SU-DHL-6 (cell line): Measurements from ENCODE around the gene PRL.

Experiments used
- H2AFZ ChIP-seq: fragments of 200-600 bp; sonication (generic); 2 replicates; pipeline ENCODE4 v1.6.1; 2014; ENCODE audit warnings: low read depth, mild to moderate bottlenecking, moderate library complexity, mixed read lengths, antibody characterized with exemption, low read length; ENCODE audit not compliant: severe bottlenecking
- H3F3A ChIP-seq: fragments of 200-600 bp; shearing (Covaris generic); 2 replicates; pipeline ENCODE4 v1.6.0; 2016; ENCODE audit warnings: antibody characterized with exemption, mild to moderate bottlenecking; ENCODE audit not compliant: insufficient read depth
- H3K27ac ChIP-seq: fragments of 200-600 bp; sonication (generic); 2 replicates; pipeline ENCODE4 v1.5.1; 2016; ENCODE audit warnings: low read depth, mild to moderate bottlenecking, low read length, moderate library complexity, mixed read lengths
- H3K27me3 ChIP-seq: fragments of 200-600 bp; sonication (generic), shearing (Covaris generic); 2 replicates; pipeline ENCODE4 v1.6.0; 2014; ENCODE audit warnings: mild to moderate bottlenecking, low read length
- H3K36me3 ChIP-seq: fragments of 200-600 bp; sonication (generic); 2 replicates; pipeline ENCODE4 v1.6.1; 2014; ENCODE audit warnings: mild to moderate bottlenecking, low read length, mixed read lengths
- H3K4me2 ChIP-seq: fragments of 300-600, 200-600 bp; shearing (Covaris generic), sonication (generic); 2 replicates; pipeline ENCODE4 v1.6.0; 2014; ENCODE audit warnings: low read length, low read depth, mild to moderate bottlenecking; ENCODE audit not compliant: poor library complexity, severe bottlenecking
- H3K4me3 ChIP-seq: fragments of 200-600 bp; sonication (generic); 2 replicates; pipeline ENCODE4 v1.5.1; 2014; ENCODE audit warnings: antibody characterized with exemption, low read length, mild to moderate bottlenecking, mixed read lengths; ENCODE audit not compliant: insufficient read depth, poor library complexity, severe bottlenecking
- H3K79me2 ChIP-seq: fragments of 200-600 bp; sonication (generic); 2 replicates; pipeline ENCODE4 v1.6.1; 2014; ENCODE audit warnings: mild to moderate bottlenecking, low read length, moderate library complexity; ENCODE audit not compliant: insufficient read depth
- H3K9ac ChIP-seq: fragments of 200-600 bp; sonication (generic); 2 replicates; pipeline ENCODE4 v1.7.0; 2014; ENCODE audit warnings: mild to moderate bottlenecking, low read length
- H3K9me2 ChIP-seq: fragments of 200-600 bp; sonication (generic); replicated peaks from 2 replicates; pipeline ENCODE4 v1.6.1; 2014; ENCODE audit warnings: low read length; ENCODE audit not compliant: insufficient read depth
- H3K9me3 ChIP-seq: fragments of 200-600 bp; sonication (generic); 2 replicates; pipeline ENCODE4 v1.6.1; 2014; ENCODE audit warnings: low read length, mixed read lengths; ENCODE audit not compliant: insufficient read depth
- H4K20me1 ChIP-seq: fragments of 200-600 bp; sonication (generic); 2 replicates; pipeline ENCODE4 v1.6.1; 2014; ENCODE audit warnings: low read depth, mild to moderate bottlenecking, antibody characterized with exemption, low read length, moderate library complexity, mixed read lengths
- CTCF ChIP-seq: fragments of 200-600 bp; sonication (generic); IDR thresholded peaks from one replicate; pipeline ENCODE4 v1.5.1; 2017; ENCODE audit warnings: antibody characterized with exemption, mild to moderate bottlenecking, low read length, moderate library complexity; ENCODE audit not compliant: insufficient read depth, poor library complexity, severe bottlenecking
- EZH2phosphoT487 ChIP-seq: fragments of 200-600 bp; sonication (generic), shearing (Covaris generic); conservative IDR thresholded peaks from 2 replicates; pipeline ENCODE4 v1.6.1; 2018; ENCODE audit warnings: mild to moderate bottlenecking, antibody characterized with exemption, low read length, moderate library complexity, mixed read lengths

PRL gene

GRCh38 chr6:22322103-22323030 is 25.5 kb upstream of the PRL start:
- no peak overlapping the region for H3K27ac ChIP-seq
- no peak overlapping the region for H3K4me3 ChIP-seq
- H3K9me3 ChIP-seq: 0 out of 2 replicates have a peak, but pooled peaks cover 3% of the 10 kb centered on the region
- no peaks in the 10 kb centered on the region for H4K20me1 ChIP-seq
- H3K4me2 ChIP-seq: no peak overlapping the region
- H3F3A ChIP-seq: no peaks in the 10 kb centered on the region
- no peaks in the 10 kb centered on the region for H3K79me2 ChIP-seq
- no peak overlapping the region for H2AFZ ChIP-seq
- no peak overlapping the region for H3K9ac ChIP-seq
- no peaks in the 10 kb centered on the region for H3K9me2 ChIP-seq
- H3K36me3 ChIP-seq: no peaks in the 10 kb centered on the region
- no peaks in the 10 kb centered on the region for H3K27me3 ChIP-seq
- no peak for TF ChIP-seq EZH2phosphoT487
- TF ChIP-seq CTCF: no peak

GRCh38 chr6:22320750-22321149 is 23.9 kb upstream of the PRL start:
- Histone ChIP-seq H3K36me3 (no peaks in the 10 kb centered on the region), H3K9ac (no peak overlapping the region), H3K27me3 (no peaks in the 10 kb centered on the region), H3K27ac (no peak overlapping the region), H3F3A (no peaks in the 10 kb centered on the region), H3K9me2 (no peaks in the 10 kb centered on the region), H3K79me2 (no peaks in the 10 kb centered on the region), H2AFZ (no peak overlapping the region), H3K4me3 (no peak overlapping the region), H3K4me2 (no peak overlapping the region), H3K9me3 (0 out of 2 replicates have a peak, but pooled peaks cover 3% of the 10 kb centered on the region), H4K20me1 (no peaks in the 10 kb centered on the region)
- TF ChIP-seq CTCF (no peak), EZH2phosphoT487 (no peak)

DNA sequence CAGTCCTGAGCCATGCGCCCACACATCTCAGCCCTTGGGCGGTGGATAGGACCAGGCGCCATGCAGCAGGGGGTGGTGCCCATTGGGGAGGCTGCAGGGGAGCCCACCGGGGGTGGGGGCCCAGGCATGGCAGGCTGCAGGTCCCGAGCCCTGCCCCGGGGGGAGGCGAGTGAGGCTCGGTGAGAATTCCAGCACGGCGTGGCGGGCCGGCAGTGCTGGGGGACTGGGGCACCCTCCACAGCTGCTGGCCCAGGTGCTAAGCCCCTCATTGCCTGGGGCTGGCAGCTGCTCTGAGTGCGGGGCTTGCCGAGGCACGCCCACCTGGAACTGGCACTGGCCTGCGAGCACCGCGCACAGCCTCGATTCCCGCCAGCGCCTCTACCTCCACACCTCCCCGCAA is 21.6 kb upstream of the PRL start:
- Histone ChIP-seq H3K27ac (no peak overlapping the region), H4K20me1 (no peaks in the 10 kb centered on the region), H3K9me2 (no peaks in the 10 kb centered on the region), H3K4me2 (no peak overlapping the region), H3K4me3 (no peak overlapping the region), H3K9ac (no peak overlapping the region), H3K9me3 (0 out of 2 replicates have a peak, but pooled peaks cover 3% of the 10 kb centered on the region), H3K27me3 (no peaks in the 10 kb centered on the region), H3K79me2 (no peaks in the 10 kb centered on the region), H2AFZ (no peak overlapping the region), H3K36me3 (no peaks in the 10 kb centered on the region), H3F3A (no peaks in the 10 kb centered on the region)
- no peak for TF ChIP-seq CTCF
- TF ChIP-seq EZH2phosphoT487: no peak
